GM18951 (cell line): ENCODE results near the gene ARID5B.
A peak's percentile ranks its signal among the peaks of the same experiment; 100 is the strongest.

Experiments
- POLR2A ChIP-seq: IDR thresholded peaks from 4 replicates; pipeline ENCODE4 v1.6.1; 2011; ENCODE audit warnings: mild to moderate bottlenecking; ENCODE audit not compliant: insufficient read length, insufficient read depth; ENCODE audit errors: extremely low read depth
- in situ Hi-C: fragments of 300-500 bp; cut with MboI; formaldehyde crosslinking; loops from one replicate; pipeline ENCODE4 v1.12.0; 2022; ENCODE audit warnings: low sequenced_read_pairs, mixed read lengths, inconsistent platforms; ENCODE audit not compliant: unreplicated experiment

ARID5B gene

DNA sequence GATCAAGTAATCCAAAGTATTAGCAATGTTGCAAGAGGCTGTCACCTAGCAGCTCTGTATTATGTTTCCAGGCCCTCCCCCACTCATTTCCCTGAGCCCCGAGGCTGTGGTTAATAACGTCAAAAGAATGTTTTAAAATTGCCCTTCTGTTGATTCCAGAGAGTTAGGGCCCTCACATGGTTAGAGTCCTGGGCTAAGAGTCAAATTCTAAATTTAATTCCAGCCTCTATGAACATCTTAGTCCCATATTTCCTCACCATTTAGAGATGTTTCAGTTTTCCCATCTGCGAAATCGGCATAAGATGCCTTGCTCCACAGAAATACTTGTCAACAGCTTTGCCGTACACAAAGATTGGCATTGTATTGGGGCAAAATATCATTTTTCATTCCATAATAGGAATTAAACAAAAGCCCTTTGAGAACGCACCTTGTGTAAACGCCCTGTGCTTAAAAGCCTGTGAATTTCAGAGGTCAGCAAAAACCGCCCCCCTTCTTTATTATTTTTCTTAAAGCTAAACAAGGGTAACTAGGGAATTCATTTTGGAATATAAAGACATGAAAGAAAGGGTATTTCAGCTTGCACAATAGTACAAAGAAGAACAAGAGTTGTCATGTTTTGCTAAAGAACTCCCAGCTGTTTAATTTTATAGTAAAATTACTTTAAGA lies 135.8 kb downstream of the ARID5B start:
- no peak for TF ChIP-seq POLR2A
- in situ Hi-C loops = loop anchor here (25.0 kb wide), 2 partner anchors 400 to 900 kb away; no protein-coding TSS in a partner anchor

DNA sequence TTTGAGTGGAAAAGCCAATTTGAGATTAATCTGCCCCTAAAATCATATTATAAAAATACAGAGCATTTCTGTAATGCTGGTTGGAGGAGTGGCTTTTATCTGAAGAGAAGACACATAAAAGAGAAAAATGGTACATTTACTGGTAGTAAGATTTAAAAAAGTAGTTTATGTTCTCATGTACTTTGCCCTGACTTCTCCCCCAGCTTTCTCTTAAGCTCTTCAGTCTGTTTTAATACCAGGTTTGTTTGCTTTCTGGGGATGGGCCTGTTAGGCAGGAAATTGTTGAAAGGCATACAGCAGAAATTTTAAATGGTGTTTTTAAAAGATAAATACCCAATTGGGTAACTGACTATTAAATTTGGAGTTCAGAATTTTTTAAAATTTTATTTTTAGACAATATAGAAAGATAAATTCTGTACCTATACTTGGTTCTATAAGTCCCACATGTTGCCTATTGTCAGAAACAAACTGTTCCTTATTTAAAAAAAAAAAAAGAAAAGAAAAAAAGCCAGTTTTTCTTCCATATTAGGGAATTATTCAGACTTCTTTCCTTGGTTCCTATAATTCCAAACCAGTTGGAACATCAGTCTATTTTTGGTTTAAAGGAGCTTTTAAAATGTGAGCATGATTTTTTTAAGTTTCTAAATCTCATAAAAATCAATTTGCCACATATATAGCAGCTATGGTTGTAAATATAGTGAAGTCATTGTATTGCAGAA lies 136.6 kb downstream of the ARID5B start:
- no peak for TF ChIP-seq POLR2A
- in situ Hi-C loops = loop anchor here (25.0 kb wide), 2 partner anchors 399 to 901 kb away; no protein-coding TSS in a partner anchor

DNA sequence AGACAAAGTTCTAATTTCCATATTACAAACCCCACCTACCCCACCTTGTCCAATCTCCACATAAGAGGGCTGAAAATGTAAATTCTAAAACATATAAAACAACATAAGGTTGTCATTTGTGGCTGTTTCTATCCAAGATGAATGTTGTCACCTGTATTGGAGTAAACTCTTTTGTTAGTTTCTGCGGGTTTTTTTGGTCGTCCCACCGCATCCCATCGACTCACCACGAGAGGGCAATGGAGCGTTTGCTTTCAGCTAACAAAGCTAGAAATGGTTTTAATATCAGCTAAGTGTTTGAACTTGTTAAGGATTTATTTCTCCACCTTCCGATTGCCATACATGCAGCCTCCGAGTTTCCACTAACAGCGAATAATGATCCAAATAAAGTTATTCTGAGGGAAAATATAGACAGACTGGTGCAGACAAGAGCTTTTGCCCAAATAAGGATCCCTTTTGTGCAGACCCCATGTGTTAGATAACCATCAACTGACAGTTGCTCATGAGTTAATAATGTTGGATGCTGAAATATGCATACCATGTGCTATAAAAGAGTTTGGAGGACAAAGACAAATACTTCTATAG lies 137.2 kb downstream of the ARID5B start:
- TF ChIP-seq POLR2A = no peak
- in situ Hi-C loops = loop anchor here (25.0 kb wide), 2 partner anchors 399 to 901 kb away; no protein-coding TSS in a partner anchor

DNA sequence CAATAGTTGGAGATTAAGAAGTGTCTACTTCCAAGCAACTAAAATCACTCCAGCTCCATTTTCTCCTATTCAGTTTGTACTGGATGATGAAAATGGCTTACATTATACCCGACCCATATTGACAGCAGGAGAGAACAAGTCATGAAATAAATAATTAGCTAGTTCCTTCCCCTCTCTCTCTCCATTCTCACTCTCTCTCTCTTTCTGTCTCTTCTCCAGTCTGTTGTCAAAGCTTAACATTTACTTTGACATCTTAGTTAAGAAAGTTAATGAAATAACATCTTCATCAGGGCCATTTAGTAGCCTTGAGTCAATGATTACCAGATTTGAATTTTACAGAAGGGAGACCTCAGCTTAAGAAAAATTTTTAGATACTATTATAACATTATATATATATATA lies 138.5 kb downstream of the ARID5B start:
- no peak for TF ChIP-seq POLR2A
- in situ Hi-C loops = loop anchor here (5.0 to 25.0 kb wide), 3 partner anchors 202 to 903 kb away; no protein-coding TSS in a partner anchor

DNA sequence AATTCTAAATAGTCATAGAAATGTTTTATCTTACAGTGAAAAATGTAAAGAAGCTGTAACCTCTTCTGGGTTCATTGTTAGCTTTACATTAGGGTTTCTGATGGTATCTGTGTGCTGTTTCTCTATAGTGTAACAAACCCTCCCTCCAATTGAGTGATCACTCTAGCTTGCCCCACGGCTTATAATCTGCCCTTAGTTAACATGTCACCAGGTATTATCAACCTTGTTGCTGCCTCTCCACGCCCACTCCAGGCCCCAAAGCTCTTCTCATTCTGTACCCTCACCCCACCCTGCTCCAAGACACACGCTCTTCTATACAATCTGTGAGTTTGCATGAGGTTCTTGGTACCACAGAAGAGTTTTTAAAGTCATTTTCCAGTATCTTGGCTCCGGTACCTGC lies 139.4 kb downstream of the ARID5B start:
- TF ChIP-seq POLR2A = no peak
- in situ Hi-C loops = loop anchor here (5.0 to 25.0 kb wide), 3 partner anchors 201 to 904 kb away; no protein-coding TSS in a partner anchor

DNA sequence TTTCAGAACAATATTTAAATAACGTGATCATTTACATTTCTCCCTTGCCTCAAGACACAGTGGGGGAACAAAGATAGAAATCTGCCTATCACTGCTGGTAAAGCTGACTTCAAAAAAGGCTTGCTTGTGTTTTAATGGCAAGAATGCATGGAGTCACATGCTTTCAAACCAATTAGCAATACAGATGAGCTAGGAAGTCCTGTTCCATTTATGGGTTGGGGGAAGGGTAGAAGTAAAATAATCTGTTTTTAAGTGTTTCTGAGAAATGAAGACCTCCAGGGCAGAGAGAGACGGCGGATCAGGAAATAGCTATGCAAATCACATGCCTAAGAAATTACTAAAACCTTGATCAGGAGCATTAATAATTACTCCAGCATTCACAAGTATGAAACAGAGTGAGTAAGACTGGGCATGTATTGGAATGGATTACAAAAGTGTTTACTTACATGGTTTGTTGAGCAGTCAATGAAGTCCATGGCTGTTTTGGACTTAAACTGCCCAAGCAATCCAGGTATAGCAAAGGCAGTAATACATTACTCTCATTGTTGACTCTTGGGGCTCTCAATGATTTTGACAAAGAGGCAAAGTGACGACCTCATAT lies 142.0 kb downstream of the ARID5B start:
- TF ChIP-seq POLR2A = peak; percentile 29
- in situ Hi-C loops = loop anchor here (5.0 to 25.0 kb wide), 3 partner anchors 199 to 906 kb away; no protein-coding TSS in a partner anchor

DNA sequence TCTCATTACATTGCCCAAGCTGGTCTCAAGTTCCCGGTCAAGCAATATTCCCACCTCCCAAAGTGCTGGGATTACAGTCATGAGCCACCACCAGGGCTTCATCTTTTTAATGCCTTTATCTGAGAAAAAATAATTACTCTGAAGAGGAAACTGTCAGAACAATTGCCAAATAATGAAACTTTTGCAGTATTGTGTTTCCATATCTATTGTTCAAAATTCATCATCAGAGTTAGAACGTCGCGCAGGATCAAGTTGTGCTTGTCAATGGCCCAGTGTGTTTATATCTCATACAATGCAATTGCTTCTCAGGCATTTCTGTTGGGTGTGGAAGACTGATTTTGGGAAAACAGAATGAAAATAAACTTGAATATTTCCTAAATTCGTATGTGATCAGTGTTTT lies 143.1 kb downstream of the ARID5B start:
- in situ Hi-C loops = loop anchor here (5.0 to 25.0 kb wide), 3 partner anchors 198 to 907 kb away; no protein-coding TSS in a partner anchor
- no peak for TF ChIP-seq POLR2A

DNA sequence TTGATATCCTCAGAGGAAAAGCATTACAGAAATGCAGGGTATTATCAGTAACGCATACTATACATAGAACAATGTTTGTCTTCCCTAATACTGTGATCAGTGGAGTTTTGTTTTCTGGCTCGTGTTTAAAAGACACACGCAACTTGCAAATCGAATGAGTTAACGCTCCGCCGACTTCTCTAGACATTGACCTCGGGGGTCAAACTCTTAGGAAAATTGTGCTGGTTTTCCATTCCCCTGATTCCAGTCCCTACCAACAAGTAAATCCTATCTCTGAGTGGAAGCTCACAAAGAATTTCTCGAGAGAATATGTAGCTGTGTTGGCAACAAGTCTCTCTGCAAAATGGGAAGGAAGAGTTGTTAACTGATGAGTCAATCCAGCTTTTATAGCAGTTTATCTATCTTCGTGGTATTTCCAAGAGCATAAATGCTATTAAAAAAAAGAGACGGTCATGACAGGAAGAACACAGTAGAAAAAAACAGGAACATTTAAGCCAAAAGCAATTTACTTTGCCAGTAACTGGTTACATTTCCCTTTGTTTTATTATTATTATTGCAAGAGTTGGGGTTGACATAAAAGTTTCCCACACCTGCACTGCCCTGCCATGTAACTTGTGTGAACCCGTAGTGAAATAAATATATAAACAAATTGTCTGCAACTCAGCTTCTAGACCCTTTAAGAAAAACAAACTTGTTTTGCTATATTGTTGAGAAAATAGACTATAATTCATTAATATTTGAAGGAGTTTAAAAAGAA lies 144.4 kb downstream of the ARID5B start:
- in situ Hi-C loops = loop anchor here (25.0 kb wide), 2 partner anchors 391 to 909 kb away; no protein-coding TSS in a partner anchor
- no peak for TF ChIP-seq POLR2A

DNA sequence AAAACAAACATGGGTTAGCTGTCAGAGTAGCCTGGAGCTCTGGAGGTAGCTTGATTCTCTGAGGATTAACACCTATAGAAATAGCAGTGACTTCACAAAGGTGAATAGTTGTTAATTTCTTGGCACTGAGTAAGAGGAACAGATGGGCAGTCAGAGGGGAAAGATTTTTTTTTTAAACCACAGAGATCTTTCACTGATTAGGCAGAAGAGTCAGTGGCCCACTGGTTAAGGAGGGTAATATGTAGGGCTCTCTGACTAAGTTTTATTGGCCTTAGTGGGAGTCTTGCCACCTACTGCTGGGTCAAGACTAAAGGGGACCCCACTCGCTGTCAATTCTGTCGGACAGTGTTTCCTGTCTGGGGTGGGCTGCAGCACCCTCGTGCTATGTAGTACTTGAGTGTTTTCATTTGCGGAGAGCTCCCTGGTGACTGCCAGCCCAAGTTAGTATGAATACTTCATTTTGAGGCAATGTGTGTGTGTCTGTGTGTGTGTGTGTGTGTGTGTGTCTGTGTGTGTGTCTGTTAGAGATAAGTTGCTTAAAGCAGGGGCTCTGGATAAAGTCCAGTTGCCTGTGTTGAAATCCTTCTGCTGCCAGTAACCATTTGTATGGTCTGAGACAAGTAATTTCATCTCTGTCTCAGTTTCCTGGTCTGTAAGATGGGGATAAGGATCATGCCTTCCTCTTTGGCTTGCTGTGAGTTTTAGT lies 145.2 kb downstream of the ARID5B start:
- no peak for TF ChIP-seq POLR2A
- in situ Hi-C loops = loop anchor here (25.0 kb wide), 2 partner anchors 391 to 909 kb away; no protein-coding TSS in a partner anchor

DNA sequence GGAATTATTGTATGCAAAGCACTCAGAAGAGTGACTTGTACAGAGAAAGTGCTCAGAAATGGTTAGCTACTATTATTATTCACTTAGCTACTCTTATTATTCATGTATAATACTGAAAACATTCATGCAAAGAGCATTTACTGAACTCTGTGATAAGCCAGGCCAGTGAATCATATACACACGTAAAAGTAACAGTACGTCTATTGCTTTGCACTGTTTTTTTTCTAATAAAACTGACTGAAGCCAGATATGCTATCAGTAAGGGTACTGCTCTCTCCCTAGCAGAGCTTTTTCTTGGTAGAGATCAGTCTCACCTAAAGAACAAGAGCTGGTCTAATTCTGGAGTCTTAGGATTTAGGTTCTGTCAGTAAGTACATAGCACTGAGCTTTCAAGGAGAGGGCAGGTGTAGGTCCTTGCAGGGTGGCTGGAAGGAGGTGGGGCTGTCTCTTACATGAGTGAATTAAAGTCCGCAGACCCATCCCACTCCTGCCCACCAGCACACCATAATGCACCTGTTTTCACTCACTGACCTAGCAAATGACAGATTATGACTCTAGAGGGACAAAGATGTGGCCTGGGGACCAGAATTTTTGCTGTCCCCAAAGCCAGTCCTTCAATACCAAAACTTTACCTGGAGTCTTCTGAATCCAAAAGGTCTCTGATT lies 145.9 kb downstream of the ARID5B start:
- peak; percentile 15 for TF ChIP-seq POLR2A
- in situ Hi-C loops = loop anchor here (25.0 kb wide), 2 partner anchors 390 to 910 kb away; no protein-coding TSS in a partner anchor

DNA sequence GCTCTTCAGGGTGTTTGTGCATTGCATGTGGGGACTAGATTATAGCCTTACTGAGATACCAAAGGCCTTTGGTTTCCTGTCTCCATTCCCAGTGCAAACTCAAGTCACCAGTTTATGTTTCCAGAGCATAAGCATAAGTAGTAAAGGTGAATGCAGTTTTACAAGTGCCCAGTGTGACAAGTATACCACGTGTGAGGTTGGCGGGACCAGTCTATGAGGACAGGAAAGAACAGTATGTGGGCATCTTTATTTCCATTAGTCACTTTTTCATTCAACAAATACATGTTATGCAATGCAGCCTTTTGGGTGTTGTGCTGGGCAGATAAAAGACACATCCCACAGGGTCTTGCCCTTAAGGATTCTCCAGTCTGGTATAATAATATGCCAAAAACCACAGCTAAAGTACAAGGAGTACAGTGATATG lies 146.5 kb downstream of the ARID5B start:
- no peak for TF ChIP-seq POLR2A
- in situ Hi-C loops = loop anchor here (25.0 kb wide), 2 partner anchors 389 to 911 kb away; no protein-coding TSS in a partner anchor

DNA sequence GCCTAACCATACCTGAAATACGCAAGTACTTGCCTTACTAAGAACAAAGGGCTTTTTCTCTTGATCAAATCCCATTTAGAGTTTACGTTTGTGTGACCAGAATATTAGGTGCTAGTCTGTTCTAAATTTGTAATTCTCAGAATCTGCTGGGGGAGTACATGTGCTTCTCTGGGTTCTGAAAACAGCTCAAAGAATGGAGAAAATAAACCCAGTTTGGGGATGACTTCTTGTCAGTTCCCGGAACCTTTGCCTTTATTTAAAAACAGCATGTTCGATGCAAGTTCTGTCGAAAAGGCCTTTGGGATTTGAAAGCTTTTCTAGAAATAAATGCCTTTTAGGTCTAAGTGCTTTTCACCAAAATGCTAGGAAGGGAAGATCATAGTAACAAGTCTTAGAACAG lies 147.0 kb downstream of the ARID5B start:
- in situ Hi-C loops = loop anchor here (25.0 kb wide), 2 partner anchors 389 to 911 kb away; no protein-coding TSS in a partner anchor

More for the DNA sequence above, 147.0 kb downstream of the ARID5B start:
- no peak for TF ChIP-seq POLR2A
